SK-N-MC (cell line): ENCODE measurements around the gene ARAP2.

ENCODE experiments used
- EZH2 ChIP-seq: fragments of 200-600 bp; sonication (generic); IDR thresholded peaks from one replicate; pipeline ENCODE4 v1.6.1; 2017; ENCODE audit warnings: antibody characterized with exemption
- POLR2AphosphoS5 ChIP-seq: IDR thresholded peaks from 2 replicates; pipeline ENCODE4 v1.6.1; 2012; ENCODE audit warnings: mild to moderate bottlenecking, low read depth, low read length, borderline replicate concordance

- TF ChIP-seq EZH2 (no peak), POLR2AphosphoS5 (no peak)
These were observed 46.1 kb downstream of the ARAP2 start for GRCh38 chr4:36198068-36198808.
